ENCODE data around the gene DKKL1.

DKKL1 gene

DNA sequence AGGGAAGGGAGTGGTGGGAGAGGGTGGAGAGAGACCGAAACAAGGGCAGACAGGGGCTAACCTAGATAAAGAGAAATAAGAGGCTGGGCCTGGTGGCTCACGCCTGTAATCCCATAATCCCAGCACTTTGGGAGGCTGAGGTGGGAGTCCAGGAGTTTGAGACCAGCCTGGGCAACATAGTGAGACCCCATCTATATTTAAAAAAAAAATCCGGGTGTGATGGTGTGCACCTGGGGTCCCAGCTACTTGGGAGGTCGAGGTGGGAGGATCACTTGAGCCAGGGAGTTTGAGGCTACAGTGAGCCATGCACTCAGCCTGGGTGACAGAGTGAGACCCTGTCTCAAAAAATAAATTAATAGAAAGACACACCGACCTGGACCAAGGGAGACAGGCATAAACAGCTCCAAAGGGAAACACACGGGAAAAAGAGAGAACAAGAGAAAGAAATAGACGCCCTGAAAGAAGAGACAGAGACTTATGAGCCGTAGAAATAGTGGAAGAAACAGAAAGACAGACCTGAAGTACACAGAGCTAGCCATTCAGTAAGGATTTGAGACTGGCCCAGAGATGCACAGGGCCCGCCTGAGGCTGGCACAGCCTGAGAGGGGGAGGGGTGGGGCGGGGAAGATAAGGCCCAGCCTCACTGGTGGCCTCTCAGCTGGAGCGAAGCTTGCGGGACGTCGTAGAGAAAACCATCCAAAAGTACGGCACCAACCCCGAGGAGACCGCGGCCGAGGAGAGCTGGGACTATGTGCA, 26.2 kb upstream of the DKKL1 start:
- H3K4me3 ChIP-seq (ENCODE audit: low read depth, low read length) = peak overlapping the region; percentile 8

DNA sequence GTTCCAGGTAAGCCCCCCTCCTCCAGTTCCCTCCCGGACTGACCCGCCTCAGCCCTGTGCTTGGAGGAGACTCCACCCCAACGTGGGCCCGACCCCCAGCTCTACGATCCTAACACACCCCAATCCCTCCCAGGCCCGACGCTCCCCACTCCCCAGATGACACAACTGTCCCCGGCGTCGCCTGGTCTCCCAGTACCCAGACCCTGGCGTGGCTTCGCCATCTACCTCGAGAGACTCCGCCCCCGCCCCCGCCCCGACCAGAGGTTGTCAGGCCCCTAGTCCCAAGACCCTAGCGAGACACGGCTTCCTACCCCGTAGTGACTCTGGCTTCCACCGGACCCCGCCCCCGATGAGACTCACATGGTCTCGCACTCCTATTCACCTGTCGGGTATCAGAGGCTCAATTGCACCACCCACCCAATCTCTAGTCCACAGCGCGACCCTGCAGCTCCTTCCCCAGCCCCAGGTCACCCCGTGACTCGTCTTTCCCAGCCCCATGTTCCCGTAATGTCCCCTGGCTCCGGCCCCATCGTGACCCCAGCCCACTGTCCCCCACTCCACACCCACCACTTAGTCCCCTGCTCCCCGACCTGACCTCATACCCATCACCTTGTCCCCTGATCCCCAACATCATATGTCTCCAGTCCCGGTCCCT, 25.5 kb upstream of the DKKL1 start:
- peak overlapping the region; percentile 8 for H3K4me3 ChIP-seq (ENCODE audit: low read depth, low read length)

DNA sequence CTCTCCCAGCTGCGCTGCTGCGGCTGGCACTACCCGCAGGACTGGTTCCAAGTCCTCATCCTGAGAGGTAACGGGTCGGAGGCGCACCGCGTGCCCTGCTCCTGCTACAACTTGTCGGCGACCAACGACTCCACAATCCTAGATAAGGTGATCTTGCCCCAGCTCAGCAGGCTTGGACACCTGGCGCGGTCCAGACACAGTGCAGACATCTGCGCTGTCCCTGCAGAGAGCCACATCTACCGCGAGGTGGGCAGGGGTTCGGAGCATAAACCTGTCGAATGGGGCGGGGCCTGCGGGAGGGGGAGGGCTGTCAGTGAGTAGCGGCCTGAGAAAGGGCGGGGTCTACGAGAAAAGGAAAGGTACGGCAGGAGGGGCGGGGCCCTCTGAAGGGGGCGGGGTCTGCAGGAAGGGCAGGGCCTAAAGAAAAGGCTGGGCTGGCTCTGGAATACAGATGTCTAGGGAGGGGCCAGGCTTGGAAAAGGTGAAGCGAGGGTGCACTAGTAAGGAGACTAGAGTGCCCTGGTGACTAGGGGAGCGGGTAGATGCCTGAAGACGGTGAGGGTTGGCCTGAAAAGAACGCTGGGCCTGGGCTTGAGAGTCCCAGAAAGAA, 24.9 kb upstream of the DKKL1 start:
- peak overlapping the region; percentile 8 for H3K4me3 ChIP-seq (ENCODE audit: low read depth, low read length)

DNA sequence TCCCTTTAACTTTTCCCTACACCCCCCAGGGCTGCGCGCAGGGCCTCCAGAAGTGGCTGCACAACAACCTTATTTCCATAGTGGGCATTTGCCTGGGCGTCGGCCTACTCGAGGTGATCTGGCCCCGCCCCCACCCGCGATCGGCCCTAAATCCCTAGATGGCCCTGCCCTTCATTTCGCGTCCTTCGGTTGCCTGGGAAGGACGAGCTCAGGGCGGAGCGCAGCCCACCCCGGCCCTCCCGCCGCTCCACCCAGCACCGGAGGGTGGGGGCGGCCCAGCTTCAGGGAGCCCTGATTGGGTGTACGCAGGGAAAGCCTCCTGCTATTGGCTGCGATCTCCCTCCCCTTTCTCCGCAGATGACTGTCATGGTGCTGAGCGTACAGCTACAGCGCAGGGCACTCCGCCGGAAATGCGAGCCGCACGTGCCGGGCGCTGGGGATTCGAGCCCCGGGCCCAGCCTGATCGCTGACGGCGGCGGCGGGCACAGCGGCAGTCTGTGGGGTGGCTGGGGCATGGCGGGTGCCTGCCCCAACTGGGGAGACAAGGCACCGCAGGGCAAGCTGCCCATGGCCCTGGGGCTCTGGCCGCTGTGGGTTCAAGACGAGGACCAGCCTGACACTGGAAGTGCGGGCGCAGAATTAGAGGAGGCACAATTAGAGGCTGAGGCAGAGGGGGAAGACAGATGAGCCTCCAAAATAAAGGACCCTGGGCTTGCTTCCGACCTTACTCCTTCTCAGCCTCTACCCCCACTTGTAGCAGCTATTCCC, 24.2 kb upstream of the DKKL1 start:
- peak overlapping the region; percentile 4 for H3K4me3 ChIP-seq (ENCODE audit: low read depth, low read length)

DNA sequence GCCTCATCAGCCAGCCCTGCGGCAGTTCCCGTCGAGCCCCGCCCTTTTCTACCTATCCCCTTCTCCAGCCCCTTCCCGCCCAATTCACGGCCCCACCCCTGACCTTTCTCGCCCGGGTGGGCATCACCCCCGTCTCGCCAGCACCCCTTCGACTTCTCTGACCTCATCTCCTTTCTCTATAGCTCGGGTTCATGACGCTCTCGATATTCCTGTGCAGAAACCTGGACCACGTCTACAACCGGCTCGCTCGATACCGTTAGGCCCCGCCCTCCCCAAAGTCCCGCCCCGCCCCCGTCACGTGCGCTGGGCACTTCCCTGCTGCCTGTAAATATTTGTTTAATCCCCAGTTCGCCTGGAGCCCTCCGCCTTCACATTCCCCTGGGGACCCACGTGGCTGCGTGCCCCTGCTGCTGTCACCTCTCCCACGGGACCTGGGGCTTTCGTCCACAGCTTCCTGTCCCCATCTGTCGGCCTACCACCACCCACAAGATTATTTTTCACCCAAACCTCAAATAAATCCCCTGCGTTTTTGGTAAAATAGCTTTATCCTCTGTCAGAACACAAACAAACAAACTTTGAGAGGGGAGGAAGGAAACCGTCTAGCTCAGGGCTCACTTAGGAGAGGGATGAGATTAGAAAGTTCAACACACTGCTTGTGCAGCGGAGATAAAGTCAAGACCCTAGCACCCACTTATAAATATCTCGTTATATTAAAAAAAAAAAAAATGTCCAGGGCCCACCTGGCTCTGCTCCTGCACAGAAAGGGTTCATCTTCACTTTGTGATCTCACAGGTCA, 23.4 kb upstream of the DKKL1 start:
- H3K4me3 ChIP-seq (ENCODE audit: low read depth, low read length) = no peak overlapping the region

DNA sequence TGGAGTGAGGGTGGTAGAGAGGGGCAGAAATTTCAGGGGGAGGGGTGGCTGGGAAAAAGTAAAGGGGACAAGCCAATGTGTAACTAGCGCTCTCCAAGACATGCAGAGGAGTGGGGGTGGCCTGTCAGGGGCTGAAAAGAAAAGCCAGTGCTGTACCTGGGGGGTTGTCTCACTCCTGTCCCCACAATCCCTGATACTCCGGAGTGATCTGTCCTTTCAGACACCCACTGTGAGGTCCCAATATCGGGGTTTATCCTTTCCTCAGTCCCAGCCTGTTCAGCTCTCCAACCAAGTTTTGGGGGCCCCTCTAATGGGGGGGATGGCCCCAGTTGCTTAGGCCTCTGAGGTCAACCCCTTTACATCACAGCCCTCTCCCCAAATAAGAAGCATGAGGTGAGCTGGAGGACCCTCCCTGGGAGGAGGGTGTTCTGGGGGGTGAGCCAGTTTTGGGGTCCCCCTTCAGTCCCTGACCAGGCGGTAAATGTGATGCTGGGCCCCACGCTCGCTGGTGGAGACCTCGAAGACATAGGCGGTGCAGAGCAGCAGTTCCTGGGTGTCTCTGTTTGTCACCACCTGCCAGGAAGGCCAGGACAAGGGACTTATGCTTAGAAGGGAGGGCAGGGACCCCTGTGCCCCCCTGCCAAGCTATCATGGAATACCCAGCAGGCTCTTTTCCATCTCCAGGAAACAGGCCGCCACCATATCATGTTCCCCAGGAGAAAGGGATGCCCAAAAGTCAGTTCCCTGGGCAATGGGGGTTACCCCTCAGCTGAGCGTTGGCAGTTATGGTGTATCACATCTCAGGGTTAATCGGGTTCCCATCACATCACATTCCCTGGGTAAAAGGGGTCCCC, 22.6 kb upstream of the DKKL1 start:
- H3K4me3 ChIP-seq (ENCODE audit: low read depth, low read length) = no peak overlapping the region

DNA sequence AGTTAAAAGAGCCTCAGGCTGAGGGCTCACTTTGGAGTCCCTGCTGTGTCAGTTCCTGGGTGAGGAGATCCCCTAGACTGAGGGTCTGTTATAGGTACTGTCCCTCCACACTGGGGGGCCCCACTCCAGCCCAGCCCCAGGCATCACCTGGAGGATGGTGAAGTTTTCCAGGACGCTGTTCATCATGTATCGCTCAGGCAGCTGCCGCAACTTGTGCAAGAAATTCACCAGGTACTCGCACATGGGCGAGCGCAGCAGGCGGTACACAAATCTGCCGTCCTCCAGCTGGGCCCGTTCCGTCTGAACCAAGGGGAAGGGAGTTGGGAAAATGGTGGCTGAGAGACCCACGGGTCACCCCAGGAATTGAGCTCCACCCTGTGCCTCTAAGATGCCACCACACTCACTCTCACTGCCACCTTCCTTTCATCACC, 21.4 kb upstream of the DKKL1 start:
- H3K4me3 ChIP-seq (ENCODE audit: low read depth, low read length) = no peak overlapping the region

DNA sequence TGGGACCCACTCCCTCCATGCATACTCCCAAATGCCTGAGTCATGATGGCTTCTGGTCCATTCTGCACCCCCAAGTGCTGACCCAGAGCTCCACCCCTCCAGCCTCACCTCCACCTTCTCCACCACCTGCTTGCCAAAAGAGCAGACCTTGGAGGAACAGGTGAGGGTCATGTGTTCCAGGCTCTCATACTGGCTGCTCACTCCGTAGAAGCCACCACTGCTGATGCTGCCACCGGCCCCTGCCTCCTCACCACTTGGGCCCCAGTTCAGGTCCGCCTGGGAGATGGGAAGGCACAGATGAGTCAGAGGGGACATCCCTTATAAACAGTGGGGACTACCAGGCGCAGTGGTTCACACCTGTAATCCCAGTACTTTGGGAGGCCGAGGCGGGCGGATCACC, 20.6 kb upstream of the DKKL1 start:
- H3K4me3 ChIP-seq (ENCODE audit: low read depth, low read length) = no peak overlapping the region

DNA sequence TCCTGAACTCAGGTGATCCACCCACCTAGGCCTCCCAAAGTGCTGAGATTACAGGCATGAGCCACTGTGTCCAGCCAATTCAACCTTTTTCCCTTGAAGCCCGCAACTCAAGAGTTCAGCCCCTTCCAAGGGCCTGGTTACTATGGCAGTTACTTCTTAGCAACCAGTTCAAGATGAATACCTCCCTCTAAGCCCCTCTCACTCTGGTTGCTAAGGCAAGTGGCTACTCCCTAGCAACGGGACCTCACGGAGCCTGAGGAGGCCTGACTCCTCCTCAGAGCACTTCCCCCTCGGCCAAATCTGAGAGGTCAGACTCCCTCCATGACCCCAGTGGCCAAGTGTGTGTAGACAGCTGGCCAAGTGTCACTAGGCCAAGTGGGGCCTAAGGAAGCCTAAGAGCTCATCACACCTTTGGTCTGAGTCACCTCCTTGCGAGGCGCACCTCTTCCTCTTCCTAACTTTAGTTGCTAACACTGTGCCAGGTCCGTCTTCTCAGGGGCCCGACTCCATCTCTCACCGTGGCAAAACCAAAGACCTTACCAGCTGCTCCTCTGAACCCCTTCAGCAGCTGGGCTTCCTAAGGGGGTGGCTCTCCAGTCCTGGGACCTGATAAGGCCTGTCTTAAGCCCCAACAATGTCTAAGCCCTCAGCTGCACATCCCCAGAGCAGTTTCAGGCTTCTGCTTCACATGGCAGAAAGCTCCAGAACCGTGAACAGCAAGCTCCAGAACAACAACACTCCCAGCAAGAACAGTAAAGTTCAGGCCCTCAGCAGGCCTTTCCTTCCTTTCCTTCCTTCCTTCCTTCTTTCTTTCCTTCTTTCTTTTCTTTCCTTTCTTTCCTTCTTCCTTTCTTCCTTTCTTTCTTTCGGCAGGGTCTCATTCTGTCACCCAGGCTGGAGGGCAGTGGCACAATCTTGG, 18.9 kb upstream of the DKKL1 start:
- H3K4me3 ChIP-seq (ENCODE audit: low read depth, low read length) = no peak overlapping the region

DNA sequence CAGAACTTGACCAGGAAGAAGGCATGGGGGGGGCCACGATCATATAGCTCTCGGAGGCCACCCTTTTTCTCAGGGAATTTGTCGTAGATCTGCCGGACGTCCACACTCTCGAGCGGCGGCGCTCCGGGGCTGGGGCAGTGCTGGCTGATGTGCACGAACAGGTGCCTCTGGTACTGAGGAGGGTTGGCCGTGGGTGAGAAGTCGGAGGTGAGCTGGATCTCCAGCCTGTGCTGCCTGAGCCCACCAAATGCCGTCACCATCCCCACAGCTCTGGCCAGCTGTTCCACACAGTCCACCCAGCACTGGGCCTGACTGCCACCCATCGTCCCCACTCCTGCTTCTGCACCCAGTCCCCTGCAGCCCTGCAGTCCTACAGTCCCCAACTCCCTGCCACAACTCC, 16.5 kb upstream of the DKKL1 start:
- H3K4me3 ChIP-seq (ENCODE audit: low read depth, low read length) = no peak overlapping the region

DNA sequence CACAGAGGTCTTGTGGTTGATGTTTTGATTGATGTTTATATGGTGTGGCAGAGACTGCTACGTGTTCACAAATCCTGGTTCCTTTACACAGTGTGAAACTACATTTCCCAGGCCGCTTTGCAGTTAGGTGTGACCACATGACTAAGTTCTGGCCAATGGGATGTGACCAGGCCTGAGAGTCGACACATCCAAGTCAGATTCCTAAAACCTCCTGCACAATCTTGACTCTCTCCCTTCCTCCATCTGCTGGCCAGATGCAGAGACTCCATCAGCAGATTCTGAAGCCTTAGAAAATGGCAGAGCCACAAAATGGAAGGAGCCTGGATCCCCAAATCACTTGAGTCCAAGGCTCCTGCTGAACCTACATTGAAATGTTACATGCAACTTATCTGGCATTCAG, 15.8 kb upstream of the DKKL1 start:
- H3K4me3 ChIP-seq (ENCODE audit: low read depth, low read length) = no peak overlapping the region

DNA sequence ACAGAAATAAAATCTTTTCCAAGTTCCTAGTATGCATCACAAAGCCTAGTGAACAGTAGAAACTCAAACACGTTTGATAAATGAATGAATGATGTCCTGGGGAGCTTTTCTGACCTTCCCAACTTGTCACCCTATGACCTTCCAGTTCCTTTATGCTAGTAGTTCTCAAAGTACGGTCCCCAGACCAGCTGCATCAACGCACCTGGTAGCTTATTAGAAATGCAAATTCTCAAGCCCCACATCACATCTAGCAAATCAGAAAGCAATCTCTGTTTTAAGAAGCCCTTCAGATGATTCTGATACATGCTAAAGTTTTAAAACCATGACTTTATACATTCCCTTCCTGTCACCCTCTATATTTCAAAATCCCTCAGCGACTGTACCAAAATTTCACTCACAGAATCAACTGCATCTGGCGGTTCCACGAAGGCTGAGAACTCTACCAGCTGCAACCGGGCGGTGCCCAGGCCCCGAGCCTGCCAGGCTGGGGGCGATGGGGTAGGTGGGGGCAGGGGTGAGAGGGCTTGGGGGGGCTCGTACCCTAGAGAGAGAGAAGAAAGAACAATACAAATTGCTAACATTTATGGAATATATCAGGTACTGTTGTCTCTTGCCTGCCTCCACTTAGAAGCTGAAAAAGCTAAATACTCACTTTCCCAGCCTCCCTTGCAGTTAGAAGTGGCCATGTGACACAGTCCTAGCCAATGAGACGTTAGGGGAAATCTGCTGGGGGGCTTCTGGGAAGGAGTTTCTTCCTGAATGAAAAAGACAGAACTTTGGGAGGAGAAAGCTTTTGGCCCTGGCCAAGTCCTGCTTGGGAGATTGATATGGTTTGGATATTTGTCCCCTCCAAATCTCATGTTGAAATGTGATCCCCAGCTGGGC, 15.1 kb upstream of the DKKL1 start:
- no peak overlapping the region for H3K4me3 ChIP-seq (ENCODE audit: low read depth, low read length)

DNA sequence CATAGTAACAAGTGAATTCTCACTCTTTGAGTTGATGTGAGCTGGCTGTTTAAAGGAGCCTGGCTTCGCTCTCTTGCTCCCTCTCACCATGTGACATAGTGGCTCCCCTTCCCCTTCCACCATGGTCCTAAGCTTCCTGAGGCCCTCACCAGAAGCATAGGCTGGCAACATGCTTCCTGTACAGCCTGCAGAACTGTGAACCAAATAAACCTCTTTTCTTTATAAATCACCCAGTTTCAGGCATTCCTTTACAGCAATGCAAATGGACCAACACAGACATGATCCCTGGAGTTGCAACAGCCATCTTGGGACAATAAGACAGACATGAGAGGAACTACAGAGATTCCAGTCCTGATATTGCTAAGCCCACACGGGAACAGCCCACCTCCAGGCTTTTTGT, 14.1 kb upstream of the DKKL1 start:
- no peak overlapping the region for H3K4me3 ChIP-seq (ENCODE audit: low read depth, low read length)

DNA sequence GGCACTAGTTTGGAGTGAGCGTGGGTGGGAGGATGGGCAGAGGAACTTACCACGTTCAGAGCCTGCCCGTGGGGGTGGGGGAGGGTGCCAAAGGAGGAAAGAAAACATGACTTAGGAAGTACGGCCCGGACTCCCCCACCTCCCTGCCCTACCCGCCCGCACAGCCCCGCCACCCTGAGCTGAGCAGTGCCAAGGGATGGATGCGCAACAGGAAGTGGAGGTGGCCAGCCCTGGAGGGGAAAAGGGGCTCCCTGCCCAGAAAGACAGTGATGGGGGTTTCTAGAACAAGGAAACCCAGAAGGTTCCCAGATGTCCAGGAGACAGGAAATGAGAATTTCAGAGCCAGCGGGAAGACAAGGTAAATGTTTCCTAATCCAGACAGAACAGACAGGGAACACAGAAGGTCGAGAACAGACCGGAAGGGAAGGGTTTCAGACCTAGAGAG, 7.7 kb upstream of the DKKL1 start:
- H3K4me3 ChIP-seq (ENCODE audit: low read depth, low read length) = no peak overlapping the region

DNA sequence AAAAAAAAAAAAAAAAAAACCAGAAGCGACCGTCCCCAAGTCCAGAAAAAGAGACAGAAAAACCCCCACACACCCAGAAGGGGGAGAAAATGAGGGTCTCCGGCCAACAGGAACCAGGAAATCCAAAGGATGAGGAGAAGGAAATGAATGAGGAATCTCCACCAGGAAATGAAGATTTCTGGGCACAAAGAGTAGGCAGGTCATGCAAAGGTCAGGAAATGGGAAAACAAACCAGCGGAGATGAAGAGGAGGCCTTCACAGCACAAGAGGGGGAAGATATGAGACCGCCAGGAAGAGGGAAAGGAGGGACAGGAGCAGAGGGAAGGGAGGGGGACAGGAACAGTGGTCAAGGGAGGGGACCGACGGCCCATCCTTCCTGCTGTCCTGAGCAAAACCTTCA, 7.3 kb upstream of the DKKL1 start:
- H3K4me3 ChIP-seq (ENCODE audit: low read depth, low read length) = no peak overlapping the region

DNA sequence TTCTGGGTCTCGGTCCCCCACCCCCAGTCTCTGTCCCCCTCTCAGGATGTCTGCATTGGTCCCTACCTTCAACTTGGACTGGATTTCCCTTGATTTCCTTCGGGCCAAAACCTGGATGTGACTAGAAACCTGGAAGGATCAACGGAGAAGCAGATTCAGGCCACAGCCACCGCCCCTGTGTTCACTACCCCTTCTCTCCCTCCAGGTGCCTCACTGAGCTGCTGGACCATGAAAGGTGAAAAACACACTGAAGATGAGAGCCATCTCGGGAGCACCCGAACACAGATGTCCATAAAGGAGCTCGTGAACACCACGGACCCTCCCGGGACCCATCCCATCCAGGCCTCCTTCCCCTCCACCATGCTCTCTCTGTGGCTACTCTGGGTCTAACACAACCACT, 6.5 kb upstream of the DKKL1 start:
- H3K4me3 ChIP-seq (ENCODE audit: low read depth, low read length) = no peak overlapping the region

Data from iPS-11a (cell line).